Dermis microvascular lymphatic vessel endothelial cell (primary cell): ENCODE data around the gene WNT2. TPM values are rescaled to one million over a fixed set of nuclear protein-coding genes. Genes with fewer than 3 reads are reported as not detected.

Experiments
- total RNA-seq: library from RNA; depleted of rRNA; stranded (reverse); fragments of >200 nt; gene quantifications from 2 replicates; pipeline ENCODE4 v1.2.1, GENCODE V29; 2014

Gene WNT2
- total RNA-seq, 1 donor from 2014 or later, result not detected

Other genes with a start within 250 kb of the WNT2 start
- not detected in 2 replicates for gene ASZ1, start 104.4 kb upstream of the WNT2 start, total RNA-seq
- not detected in 2 replicates for gene CFTR, start 157.0 kb upstream of the WNT2 start, total RNA-seq